GM18499 (cell line): ENCODE data around the gene SLC1A5.
"Not testable (repeated sequence)": the region's sequence is repeated elsewhere in the genome, so short reads cannot be mapped to it uniquely, and the experiment has no call there.

ENCODE experiments used
- ATAC-seq: cut with Tn5 transposase; IDR thresholded peaks from one replicate; pipeline ENCODE4 v1.9.1; 2021; ENCODE audit warnings: moderate number of reproducible peaks; ENCODE audit not compliant: insufficient read depth, unreplicated experiment

The SLC1A5 gene

DNA sequence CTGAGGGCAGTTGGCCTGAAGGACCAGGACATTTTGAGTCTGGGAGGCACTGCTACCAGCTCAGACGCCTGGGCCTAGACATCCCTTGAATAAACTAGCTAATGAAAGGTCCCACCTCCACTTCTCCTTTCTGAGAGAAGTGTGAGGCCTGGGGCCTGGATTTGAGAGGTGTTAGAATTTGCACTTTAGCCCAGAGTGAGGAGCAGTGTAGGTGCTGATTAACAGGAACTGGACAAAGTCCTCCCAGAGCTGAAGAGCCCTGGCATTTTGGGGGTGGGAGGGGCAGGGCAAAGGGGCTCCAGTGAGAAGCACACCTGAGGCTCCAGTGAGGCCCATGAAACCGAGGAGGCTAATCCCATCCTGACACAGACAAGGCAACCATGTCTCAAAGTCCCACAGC lies 15.2 kb upstream of the SLC1A5 start:
- ATAC-seq, result no peak

DNA sequence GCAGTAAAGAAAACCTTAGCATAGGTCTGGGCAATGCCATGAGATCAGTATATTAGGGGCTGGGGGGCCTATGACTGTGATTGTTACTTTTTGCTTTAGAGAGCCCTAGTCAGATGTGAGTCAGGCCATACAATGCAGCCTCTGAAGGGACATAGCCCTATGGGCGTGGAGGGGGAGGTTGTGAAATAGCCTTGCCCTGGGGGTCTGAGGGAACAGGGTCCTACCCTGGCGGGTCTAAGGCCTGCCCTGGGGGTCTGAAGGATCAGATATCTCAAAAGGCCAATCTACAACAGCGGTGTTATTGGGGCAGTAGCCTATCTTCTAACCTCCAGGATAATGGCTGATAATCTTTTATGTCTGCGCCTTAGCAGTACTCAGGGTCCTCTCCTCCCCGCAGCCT lies 13.8 kb upstream of the SLC1A5 start:
- no peak for ATAC-seq

DNA sequence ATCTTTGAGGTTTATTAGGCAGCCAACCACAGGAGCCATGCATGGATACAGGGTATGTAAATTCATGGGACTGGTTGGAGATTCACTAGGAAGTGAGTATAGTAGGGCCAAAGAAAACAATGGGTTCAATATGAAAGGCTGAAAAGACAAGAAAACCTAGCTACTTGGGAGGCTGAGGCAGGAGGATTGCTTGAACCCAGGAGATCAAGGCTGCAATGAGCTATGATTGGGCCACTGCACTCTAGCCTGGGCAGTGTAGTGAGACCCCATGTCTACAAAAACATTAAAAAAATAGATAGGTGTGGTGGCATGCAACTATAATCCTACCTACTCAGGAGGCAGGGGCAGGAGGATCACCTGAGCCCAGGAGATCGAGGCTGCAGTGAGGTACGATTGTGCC lies 10.3 kb upstream of the SLC1A5 start:
- no peak for ATAC-seq

DNA sequence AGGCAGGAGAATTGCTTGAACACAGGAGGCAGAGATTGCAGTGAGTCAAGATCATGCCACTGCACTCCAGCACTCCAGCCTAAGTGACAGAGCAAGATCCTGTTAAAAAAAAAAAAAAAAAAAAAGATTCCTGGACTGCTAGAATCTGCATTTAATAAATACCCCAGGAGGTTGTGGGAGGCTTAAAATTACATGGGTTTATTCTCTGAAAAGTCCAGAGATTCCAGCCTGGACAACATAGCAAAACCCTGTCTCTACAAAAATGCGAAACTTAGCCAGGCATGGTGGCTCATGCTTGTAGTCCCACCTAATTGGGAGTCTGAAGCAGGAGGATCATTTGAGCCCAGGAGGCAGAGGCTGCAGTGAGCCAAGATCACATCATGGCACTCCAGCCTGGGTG lies 9.5 kb upstream of the SLC1A5 start:
- ATAC-seq, result no peak

DNA sequence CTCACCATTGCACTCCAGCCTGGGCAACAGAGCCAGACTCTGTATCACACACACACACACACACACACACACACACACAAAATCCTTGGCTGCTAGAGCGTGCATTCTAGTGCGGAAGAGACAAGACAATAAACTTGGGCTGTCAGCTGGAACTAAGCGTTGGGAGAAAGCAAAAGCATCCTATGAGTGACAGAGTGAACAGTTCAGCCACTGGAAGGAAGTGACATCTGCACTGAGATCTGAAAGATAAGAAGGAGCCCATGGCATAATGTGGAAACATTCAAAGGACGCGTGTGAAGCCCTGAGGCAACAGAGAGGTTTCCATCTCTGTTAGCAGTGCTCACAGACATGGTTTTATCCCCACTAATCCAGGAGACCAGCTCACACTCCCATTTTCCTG lies 3.5 kb upstream of the SLC1A5 start:
- ATAC-seq, result no peak

DNA sequence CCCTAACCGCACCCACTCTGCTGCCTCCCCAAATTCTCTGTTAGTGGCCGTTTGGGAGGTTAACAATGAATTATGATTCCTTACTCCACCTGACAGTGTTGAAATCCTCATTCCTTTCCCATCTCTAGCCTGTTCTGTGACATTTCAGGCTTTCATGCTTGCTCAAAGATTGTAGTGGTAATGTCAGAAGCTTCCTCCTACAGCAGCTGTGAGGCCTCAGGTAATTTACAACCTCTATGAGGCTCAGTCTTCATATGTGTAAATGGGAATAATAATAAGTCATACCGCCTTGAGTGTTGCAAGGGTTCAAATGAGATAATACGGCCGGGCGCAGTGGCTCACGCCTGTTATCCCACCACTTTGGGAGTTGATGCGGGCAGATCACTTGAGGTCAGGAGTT lies 977 bp upstream of the SLC1A5 start:
- no peak for ATAC-seq

DNA sequence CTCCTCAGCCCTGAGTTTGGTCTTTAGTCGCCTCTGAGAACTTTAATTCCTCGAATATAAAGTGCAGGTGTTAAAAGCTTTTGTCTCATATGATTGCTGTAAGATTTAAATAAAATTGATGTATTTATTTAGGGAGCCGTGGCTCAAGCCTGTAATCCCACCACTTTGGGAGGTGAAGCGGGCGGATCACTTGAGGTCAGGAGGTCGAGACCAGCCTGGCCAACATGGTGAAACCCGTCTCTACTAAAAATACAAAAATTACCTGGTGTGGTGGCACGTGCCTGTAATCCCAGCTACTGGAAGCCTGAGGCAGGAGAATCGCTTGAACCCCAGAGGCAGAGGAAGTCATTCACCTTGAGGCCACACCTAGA lies 559 bp upstream of the SLC1A5 start:
- ATAC-seq, result no peak

DNA sequence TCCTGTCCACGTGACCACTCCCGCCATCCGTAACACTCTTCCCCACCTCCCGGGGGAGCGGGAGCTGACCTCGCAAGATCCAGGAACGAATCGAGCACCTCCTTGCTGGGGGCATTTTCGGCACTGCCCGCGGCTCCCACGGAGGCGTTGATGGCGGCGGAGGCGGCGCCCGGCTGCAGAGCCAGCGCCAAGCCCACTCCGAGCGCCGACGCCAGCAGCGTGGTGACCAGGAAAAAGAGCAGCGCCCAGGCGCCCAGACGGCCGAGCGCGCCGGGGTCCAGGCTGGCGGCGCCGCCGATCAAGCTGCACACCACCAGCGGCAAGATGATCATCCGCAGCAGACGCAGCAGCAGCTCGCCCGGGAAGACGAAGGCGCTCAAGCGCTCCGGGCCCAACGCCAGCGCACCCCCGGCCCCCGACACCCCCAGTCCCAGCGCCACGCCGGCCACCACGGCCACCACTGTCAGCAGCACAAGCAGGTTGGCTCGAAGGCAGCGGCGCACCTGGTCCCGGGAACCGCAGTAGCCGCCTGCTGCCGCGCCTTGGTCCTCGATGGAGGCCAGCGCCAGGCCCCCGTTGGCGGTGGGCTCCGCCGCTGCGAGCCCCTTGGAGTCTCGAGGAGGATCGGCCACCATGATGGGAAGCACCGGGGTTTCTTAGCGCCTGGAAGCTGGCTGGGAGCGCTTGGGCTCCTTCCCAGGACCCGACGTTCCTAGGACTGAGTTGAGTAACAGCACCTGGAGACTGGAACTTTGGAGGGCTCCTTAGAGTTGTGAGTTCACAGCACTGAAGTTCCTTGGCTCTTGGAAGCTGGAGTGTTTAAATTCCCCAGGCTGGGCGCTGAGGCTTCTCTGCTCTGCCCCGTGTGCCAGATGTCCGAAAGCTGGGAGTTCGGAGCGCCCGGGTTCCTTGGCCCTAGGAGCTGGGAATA lies 798 bp downstream of the SLC1A5 start:
- no peak for ATAC-seq

DNA sequence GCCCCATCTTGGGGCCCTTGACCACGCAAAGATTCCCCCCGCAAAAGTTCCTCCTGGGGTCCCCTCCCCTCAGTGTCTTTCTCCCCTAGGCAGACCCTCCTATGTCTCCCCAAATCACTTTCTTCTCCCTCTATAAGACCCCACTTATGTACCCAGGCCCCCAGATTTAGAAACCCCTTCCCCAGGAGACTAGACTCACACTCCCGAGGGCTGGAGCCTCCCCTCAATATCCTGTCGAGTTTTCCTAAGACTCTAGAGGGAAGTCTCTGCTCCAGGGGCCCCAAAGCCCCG lies 1.4 kb downstream of the SLC1A5 start:
- ATAC-seq, result no peak

DNA sequence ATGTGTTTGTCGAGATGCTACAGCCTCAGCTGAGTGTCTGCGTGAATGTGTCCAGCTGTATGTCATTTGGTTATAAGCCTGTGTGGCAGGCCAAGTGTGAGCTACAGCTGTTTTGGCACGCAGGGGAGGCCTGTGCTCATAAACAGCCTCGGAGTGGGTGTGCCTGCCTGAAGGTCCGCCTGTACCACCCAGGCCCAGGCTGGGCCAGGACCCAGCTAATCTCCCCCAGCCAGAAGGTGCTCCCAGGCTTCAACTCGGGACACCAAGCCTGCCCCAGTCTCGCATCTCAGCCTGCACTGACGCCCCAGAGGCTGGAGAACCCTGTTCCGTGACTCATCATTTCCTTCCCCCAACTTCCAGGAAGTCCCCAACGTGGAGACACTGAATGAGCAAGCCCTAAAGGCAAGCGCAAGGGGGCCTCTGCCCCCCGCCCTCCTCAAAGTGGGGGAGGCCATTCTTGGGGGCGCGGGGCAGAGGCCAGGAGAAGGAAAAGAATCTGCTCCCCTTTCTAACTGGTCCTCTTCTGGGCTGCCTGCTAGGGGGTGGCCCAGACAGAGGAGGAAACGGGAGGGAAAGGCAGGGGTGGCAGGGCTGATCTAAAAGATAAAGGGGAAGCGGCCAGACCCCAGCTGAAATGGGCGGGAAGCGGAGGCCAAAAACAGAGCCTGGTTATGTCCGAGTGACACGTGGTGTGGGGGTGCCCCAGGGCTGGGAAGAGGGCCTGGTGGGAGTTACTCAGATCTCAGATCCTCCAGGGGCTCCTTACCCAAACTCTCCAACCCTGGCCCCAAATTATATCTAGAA lies 2.0 kb downstream of the SLC1A5 start:
- no peak for ATAC-seq

DNA sequence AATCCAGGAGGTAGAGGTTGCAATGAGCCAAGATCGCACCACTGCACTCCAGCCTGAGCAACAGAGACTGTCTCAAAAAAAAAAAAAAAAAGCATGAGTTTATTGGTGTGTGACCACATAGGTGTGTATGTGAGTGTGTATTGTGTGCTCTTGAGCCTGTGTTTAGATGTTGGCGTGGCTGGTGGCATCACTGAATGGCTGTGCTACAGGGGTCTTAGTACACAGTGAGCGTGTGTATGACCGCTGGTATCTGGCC lies 2.5 kb downstream of the SLC1A5 start:
- ATAC-seq, result no peak

DNA sequence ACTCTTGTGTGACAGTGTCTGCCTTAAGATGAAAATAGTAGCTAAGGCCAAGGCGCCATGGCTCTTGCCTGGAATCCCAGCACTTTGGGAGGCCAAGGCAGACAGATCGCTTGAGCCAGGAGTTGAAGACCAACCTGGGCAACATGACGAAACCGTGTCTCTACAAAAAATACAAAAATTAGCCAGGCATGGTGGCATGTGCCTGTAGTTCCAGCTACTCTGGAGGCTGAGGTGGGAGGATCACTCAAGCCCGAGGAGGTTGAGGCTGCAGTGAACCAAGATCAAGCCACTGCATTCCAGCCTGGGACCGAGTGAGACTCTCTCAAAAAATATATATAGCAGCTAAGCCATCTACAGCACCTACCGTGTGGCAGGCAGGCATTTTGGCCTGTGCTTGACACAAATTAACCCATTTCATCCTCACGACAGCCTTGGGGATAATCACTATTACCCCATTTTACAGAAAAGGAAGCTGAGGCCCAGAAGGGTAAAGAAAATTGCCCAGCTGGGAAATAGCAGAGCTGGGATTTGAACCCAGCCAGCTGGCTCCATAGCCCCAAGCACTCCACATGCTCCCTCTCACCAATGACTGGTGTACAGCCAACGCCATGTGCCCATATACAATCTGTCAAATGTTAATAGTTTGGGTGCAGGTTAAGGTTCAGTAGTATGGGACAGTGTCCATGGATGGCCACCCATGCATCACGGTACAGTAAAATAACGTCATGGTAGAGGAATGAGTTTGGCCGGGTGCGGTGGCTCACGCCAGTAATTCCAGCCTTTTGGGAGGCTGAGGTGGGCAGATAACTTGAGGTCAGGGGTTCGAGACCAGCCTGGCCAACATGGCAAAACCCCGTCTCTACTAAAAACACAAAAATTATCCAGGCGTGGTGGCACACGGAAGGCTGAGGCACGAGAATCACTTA lies 3.1 kb downstream of the SLC1A5 start:
- ATAC-seq, result no peak

DNA sequence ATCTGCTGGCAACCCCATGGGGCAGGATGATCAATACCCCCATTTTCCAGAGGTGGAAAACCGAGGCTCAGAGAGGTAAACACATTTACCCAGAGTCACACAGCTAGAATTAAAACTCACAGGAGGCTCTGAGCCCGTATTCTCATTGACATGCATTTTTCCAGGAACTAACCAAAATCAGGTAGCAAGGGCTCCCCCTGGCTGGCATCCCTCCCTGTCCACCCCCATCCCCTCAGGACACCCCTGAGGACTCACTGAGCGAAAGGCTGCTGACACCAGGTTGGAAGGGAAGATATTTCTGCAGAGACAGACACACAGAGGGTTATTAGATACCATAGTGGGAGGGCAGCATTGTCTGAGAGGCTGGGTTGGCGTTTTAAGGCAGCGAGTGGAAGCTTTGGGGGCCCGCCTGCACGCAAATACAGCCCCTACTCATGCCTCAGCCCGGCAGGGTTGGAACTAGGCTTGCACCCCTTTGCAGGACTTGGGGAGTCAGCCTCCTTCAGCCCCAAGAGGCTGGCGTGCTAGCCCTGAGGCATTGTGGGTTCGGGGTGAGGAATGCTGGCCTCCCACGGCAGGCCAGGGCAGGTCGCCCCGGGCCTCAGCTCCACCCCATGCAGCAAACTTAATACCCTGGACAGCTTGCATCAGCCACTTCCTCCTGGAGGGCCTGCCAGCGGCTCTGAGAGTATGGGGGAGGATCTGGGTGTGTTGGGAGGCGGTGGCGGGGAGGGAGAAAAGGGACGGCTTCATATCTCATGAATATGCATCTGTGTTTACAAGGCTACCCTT lies 3.9 kb downstream of the SLC1A5 start:
- ATAC-seq, result no peak

DNA sequence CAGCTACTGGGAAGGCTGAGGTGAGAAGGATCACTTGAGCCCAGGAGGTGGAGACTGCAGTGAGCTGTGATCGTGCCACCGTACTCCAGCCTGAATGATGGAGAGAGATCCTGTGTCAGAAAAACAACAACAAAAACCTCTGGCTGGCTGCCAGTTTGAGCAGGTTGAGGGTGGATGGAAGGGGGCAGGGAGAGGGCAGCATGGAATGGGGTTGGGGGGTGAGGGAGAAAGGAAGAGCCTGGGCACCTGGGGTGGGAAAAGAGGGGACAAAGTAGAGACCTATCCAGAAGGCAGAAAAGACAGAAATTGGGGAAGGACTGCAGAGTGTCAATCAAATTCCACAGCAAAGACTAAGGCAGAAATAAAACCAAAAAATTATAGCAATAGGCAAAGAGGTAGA lies 4.7 kb downstream of the SLC1A5 start:
- no peak for ATAC-seq

DNA sequence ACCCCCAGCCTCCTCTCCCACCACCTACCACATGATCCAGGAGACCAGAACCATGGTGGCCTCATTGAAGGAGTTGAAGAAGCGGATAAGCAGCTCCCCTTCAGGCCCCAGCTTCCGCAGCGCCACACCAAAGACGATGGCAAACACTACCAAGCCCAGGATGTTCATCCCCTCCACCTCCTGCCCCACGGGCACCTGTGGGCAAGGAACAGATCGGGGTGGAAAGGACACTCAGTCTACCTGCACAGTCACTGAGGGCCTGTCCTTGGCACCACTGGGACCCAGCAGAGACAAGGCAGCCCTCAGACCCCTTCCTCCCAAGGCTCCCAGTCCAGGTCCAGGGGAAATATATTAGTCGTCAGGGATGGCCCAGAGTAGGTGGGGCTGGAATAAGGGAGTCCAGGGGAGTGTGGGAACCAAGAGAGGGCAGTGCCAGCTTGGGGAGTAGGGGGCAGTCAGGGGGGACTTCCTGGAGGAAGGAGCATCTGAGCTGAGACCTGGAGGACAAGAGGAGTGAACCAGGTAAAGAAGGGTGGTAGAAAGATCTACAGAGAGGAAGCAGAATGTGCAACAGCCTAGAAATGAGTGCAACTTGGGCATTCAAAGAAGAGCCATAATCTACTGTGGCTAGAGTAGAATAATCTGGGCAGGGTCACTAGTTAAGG lies 5.9 kb downstream of the SLC1A5 start:
- no peak for ATAC-seq

DNA sequence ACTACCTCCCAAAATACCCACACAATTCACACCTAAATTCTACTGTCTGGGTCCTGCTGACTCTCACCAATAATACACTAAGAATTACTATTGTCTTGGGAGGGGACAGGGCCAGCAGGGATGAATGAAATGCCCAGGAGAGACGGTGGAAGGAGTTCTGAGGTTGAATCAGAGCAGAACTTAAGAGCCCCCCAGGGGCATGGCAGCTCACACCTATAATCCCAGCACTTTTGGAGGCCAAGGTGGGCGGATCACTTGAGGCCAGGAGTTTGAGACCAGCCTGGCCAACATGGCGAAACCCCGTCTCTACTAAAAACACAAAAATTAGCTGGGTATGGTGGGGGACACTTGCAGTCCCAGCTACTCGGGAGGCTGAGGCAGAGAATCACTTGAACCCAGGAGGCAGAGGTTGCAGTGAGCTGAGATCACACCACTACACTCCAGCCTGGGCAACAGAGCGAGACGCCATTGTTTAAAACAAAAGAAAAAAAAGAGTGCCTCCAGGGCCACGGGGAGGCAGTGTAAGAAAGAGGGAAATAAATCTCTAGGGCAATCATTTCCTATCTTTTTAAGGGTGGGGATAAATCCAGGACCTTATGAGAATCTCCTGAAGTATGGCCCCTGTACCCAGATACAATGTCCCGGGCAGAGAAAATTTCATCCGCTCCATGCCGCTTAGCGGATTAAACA lies 10.3 kb downstream of the SLC1A5 start:
- ATAC-seq, result not testable (repeated sequence)

DNA sequence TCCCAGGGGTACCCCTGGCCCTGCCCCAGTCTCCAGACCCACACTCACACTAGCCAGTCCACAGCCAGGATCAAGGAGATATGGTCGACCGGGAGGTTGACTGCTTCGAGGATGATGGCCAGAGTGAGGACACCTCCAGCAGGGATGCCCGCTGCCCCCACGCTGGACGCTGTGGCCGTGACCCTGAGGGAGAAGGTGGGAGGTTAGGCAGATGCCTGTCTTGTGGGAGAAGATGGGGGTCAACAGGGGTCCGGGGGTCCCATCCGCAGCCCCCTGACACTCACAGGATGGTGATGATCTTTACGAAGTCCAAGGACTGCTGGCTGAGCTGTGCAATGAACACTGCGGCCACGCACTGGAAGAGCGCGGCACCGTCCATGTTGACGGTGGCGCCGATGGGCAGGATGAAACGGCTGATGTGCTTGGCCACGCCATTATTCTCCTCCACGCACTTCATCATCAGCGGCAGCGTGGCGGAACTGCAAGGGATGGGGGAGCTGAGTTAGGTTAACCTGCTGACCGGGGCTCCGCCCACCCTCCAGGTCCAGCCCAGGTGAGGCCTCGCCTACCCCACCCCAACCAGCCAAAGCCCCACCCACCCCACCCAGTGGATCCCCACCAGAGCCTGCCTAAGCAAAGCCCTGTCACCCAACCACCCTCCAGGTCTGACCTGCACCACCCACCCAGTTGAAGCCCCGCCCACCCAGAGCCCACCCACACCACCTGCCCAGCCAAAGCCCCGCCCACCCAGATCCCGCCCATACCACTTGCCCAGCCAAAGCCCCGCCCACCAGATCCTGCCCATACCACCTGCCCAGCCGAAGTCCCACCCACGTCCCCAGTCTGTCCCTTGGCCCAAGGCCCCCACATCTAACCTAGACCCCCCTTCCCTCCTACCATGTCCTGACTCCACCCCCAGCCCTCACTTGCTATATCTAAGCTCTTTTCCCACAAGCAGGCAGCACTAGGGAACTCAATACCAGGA lies 11.2 kb downstream of the SLC1A5 start:
- ATAC-seq, result no peak

DNA sequence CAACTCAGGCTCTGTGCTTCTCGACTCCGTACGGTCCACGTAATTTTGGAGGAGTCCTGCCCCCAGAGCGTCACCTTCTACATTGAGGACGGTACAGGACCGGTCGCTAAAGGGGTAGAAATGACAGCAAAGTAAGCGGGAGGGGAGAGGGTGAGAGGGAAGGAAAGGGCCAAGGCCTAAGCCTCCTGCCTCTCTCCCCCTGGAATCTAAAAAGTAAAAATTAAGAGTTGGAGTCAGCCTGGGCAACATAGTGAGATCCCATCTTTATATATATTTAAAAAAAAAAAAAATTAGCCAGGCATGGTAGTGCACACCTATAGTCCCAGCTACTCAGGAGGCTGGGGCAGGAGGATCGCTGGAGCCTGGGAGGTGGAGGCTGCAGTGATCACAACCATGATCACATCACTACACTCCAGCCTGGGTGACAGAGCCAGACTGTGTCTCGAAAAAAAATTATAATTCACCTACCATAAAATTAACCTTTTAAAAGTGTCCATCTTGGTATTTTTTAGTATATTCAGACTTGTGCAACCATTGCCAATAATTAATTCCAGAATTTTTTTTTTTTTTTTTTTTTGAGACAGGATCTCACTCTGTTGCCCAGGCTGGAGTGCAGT lies 12.6 kb downstream of the SLC1A5 start:
- ATAC-seq, result no peak
